Measurements from ENCODE around the gene XYLT2.
"Not testable (repeated sequence)": the region's sequence is repeated elsewhere in the genome, so short reads cannot be mapped to it uniquely, and the experiment has no call there.

XYLT2 gene

GRCh38 chr17:50389534-50389933, 43.6 kb downstream of the XYLT2 start:
- DNase-seq (ENCODE audit: low read depth in 2 of 2), result no peak

GRCh38 chr17:50392621-50393020, 46.7 kb downstream of the XYLT2 start:
- DNase-seq (ENCODE audit: low read depth in 2 of 2), result no peak

GRCh38 chr17:50393700-50394099, 47.8 kb downstream of the XYLT2 start:
- no peak for DNase-seq (ENCODE audit: low read depth in 2 of 2)

- DNase-seq (ENCODE audit: low read depth in 2 of 2), result no peak
Measured at GRCh38 chr17:50394711-50395110, 48.8 kb downstream of the XYLT2 start.

GRCh38 chr17:50396261-50397110, 50.6 kb downstream of the XYLT2 start:
- DNase-seq (ENCODE audit: low read depth in 2 of 2), result no peak

GRCh38 chr17:50397111-50397918, 51.4 kb downstream of the XYLT2 start, which contains the start of gene LRRC59:
Gene LRRC59, minus strand, starts transcription at chr17:50397523. Its CDS starts 206 bp downstream, at chr17:50397317.
- DNase-seq (ENCODE audit: low read depth in 2 of 2), result peak; percentile 83 to 91

GRCh38 chr17:50397919-50398285, 52.0 kb downstream of the XYLT2 start:
- no peak for DNase-seq (ENCODE audit: low read depth in 2 of 2)

- DNase-seq (ENCODE audit: low read depth in 2 of 2), result not testable (repeated sequence)
Measured at GRCh38 chr17:50398672-50399071, 52.7 kb downstream of the XYLT2 start.

- not testable (repeated sequence) for DNase-seq (ENCODE audit: low read depth in 2 of 2)
Measured at GRCh38 chr17:50399591-50399990, 53.7 kb downstream of the XYLT2 start.

- DNase-seq (ENCODE audit: low read depth in 2 of 2), result not testable (repeated sequence)
Measured at GRCh38 chr17:50405351-50405750, 59.4 kb downstream of the XYLT2 start.

- no peak for DNase-seq (ENCODE audit: low read depth in 2 of 2)
Measured at GRCh38 chr17:50406578-50406977, 60.7 kb downstream of the XYLT2 start.

GRCh38 chr17:50407921-50408320, 62.0 kb downstream of the XYLT2 start:
- DNase-seq (ENCODE audit: low read depth in 2 of 2), result no peak
